HG03378 (cell line): ENCODE results near the gene LRBA.
"Not testable (repeated sequence)": the region's sequence is repeated elsewhere in the genome, so short reads cannot be mapped to it uniquely, and the experiment has no call there.

ENCODE experiments used
- ATAC-seq: cut with Tn5 transposase; IDR thresholded peaks from one replicate; pipeline ENCODE4 v1.9.1; 2021; ENCODE audit warnings: mild to moderate bottlenecking, moderate library complexity; ENCODE audit not compliant: unreplicated experiment

LRBA gene

DNA sequence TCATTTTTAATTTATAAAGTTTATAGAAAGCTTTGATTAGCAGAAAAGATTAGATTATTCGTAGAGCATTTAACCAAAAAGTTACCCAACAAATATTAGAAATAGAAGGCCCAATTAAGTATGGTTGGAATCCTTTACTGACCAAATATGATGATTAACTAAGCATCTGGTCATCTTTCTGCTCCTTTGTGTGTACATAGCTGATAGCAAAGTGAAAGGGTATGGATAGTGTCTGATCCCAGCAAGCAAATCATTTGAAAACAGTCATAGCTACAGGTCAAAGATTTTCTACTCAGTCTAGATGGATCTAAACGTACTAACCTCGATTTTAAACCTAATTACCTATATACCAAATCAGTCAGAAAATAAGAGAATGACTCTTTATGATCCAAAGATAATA, 440.4 kb downstream of the LRBA start:
- ATAC-seq: no peak

DNA sequence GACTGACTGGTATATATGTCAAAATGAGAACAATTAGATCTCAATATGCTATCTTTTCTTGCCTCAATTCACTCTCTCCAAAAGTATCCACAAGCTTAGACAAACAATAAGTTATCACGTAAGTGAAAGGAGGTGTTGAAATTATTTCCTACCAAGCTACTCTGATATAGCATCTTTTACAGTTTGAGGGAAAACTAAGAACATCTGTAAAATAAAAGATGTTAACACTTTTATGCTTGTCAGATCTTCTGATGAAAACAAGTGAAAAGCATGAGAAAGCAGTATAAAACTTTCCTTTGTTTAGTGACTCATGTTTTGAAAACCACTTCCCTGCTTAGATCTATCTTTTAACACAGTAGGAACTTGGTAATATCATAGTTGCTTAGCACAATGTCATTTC, 441.6 kb downstream of the LRBA start:
- no peak for ATAC-seq

GRCh38 chr4:150572704-150573504, 442.2 kb downstream of the LRBA start:
- ATAC-seq: no peak

DNA sequence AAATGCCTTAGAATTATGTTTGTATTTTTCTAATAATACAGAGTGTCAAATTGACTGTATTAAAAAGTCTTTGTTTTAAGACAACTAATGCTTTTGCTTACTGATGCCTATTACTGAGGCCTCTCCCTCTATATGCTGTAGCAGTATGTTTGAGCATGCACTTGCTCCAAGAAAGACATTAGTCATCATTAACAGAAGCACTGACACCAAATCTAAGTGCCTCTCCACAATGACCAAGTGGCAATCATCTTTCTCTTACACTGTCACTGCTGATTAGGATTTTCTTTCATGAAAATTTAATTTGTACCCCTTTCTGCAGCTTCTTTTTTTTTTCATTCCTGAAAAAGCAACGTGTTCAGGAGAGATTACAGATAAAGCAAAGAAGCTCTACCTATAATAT, 444.2 kb downstream of the LRBA start:
- ATAC-seq: no peak

GRCh38 chr4:150569998-150570535, 445.0 kb downstream of the LRBA start:
- ATAC-seq: no peak

- ATAC-seq: no peak
Measured at GRCh38 chr4:150569384-150569987, 445.6 kb downstream of the LRBA start.

GRCh38 chr4:150567070-150567469, 448.0 kb downstream of the LRBA start:
- no peak for ATAC-seq

GRCh38 chr4:150564967-150565366, 450.1 kb downstream of the LRBA start:
- not testable (repeated sequence) for ATAC-seq

DNA sequence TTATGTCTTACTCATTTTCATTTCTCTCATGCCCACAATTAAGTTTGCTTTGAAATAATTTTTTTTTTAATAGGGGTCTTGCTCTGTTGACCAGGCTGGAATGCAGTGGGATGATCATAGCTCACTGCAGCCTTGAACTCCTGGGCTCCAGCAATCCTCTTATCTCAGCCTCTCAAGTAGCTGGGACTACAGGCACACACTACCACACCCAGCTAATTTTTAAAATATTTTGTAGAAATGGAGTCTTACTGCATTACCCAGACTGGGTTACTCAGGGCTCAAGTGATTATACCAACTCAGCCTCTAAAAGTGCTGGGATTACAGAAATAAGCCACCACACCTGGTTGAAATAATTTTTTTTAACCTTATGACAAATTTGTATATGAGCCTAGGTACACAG, 452.3 kb downstream of the LRBA start:
- ATAC-seq: no peak

- ATAC-seq: no peak
Measured at GRCh38 chr4:150562250-150562649, 452.8 kb downstream of the LRBA start.

DNA sequence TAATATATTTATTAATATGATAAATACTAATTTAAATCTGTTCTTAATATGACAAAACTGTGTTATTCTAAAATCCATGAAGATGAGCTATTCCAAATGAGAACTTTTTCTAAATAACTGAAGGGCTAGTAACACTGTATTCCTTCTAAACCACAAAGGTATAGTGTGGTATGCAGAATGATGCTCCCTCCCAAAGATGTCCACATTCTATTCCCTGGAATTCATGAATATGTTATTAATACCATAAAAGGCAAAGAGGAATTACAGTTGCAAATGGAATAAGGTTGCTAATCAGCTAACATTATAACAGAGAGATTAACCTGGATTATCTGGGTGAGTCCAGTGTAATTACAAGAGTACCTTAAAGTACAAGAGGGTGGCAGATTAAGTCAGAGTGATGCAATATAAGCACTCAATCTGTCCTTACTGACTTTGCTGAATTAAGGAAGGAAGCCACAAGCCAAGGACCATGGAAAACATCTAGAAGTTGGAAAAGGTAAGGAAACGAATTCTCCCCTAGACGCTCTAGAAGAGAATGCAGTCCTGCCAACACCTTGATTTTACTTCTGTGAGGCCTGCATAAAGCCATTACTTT, 453.8 kb downstream of the LRBA start:
- no peak for ATAC-seq

GRCh38 chr4:150557811-150558210, 457.3 kb downstream of the LRBA start:
- ATAC-seq: not testable (repeated sequence)

- ATAC-seq: no peak
Measured at GRCh38 chr4:150547154-150547838, 467.8 kb downstream of the LRBA start.

- ATAC-seq: no peak
Measured at GRCh38 chr4:150546286-150546685, 468.8 kb downstream of the LRBA start.

- ATAC-seq: no peak
Measured at GRCh38 chr4:150543042-150543441, 472.0 kb downstream of the LRBA start.

DNA sequence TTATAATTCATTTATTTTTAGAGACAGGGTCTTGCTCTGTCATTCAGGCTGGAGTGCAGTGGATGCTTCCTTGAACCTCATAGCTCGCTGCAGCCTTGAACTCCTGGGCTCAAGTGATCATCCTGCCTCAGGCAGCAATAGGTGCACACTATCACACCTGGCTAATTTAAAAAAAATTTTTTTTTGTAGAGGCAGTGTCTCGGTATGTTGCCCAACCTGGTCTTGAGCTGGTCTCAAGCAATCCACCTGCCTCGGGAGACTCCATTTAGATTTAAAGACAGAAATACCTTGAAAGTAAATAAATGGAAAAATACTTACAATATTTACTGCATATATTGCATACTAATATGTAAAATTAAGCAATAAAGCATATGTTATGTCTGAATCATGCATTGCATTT, 473.4 kb downstream of the LRBA start:
- no peak for ATAC-seq

GRCh38 chr4:150540959-150541360, 474.1 kb downstream of the LRBA start:
- no peak for ATAC-seq

- ATAC-seq: no peak
Measured at GRCh38 chr4:150540536-150540935, 474.5 kb downstream of the LRBA start.

DNA sequence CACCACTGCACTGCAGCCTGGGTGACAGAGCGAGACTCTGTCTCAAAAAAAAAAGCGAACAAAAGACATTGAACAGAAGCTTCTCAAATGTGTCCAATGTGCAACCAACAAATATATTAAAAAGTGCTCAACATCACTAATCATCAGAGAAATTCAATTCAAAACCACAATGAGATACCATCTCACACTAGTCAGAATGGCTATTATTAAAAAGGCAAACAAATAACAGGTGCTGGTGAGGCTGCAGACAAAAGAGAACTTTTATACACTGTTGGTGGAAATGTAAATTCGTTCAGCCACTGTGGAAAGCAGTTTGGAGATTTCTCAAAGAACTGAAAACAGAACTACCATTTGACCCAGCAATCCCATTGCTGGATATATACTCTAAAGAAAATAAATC, 477.2 kb downstream of the LRBA start:
- not testable (repeated sequence) for ATAC-seq

- ATAC-seq: no peak
Measured at GRCh38 chr4:150534818-150535217, 480.3 kb downstream of the LRBA start.

DNA sequence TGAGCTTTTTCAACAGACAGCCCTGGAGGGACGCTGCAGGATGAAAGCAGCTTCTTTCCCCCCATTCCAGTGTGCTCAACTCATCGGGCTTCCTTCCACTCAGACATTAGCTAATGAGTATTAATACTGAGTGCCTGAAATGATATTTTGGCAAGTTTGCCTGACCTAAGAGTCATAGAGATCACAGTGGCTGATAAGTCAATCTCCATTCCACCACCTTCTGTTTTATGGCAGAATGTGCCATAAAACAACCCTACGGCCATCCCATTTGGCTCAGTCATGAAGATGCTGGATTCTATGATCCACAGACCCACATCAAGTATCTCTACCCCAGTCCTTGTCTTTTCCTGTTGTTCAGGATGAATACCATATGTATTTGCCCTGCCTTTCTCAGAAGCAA, 481.4 kb downstream of the LRBA start:
- no peak for ATAC-seq
